ENCODE data around the gene DCAF11. TPM values are rescaled to one million over a fixed set of nuclear protein-coding genes. Genes with fewer than 3 reads are reported as not detected.

Gene DCAF11
- total and polyA plus RNA-seq, 2 of the 13 experiments (the other 11 are each of a cell fraction or from before 2014, with no cell fraction given), result 150 to 257 TPM

DNA sequence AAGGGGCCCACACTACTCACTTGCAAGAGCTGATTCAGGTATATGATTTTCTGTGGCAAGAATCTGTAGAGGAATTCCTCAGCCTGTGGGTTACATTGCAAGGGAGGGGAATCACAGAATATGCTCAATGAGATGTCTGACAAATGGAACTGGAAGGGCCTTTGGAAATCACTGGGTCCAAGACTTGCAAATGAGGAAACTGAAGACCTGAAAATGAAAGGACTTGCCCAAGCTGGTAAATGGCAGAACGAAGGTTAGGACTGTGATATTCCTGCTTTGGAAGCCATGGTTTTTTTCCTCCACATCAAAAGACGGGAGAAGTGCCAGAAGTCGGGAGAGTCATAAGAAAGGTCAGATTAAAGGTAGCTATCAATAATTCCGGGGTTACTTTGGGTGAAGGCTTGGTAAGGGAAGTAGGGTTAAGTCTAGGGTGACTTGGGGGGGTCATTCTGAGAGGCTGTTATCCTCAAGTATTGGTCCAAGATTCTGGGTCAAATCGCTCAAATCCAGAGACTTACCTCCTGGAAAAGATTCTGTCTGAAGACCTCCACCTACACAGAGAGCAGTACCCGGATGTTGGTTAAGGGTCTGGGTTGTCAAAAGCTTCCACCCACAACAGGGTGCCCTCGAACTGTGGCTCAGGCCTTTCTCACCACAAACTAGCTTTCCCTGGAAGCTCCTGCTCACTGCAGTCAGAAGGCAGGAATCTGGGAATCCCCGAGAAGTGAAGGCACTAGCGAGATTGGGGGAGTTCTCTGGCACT, 31.3 kb downstream of the DCAF11 start (continued):
- TF ChIP-seq, protein P1, sequence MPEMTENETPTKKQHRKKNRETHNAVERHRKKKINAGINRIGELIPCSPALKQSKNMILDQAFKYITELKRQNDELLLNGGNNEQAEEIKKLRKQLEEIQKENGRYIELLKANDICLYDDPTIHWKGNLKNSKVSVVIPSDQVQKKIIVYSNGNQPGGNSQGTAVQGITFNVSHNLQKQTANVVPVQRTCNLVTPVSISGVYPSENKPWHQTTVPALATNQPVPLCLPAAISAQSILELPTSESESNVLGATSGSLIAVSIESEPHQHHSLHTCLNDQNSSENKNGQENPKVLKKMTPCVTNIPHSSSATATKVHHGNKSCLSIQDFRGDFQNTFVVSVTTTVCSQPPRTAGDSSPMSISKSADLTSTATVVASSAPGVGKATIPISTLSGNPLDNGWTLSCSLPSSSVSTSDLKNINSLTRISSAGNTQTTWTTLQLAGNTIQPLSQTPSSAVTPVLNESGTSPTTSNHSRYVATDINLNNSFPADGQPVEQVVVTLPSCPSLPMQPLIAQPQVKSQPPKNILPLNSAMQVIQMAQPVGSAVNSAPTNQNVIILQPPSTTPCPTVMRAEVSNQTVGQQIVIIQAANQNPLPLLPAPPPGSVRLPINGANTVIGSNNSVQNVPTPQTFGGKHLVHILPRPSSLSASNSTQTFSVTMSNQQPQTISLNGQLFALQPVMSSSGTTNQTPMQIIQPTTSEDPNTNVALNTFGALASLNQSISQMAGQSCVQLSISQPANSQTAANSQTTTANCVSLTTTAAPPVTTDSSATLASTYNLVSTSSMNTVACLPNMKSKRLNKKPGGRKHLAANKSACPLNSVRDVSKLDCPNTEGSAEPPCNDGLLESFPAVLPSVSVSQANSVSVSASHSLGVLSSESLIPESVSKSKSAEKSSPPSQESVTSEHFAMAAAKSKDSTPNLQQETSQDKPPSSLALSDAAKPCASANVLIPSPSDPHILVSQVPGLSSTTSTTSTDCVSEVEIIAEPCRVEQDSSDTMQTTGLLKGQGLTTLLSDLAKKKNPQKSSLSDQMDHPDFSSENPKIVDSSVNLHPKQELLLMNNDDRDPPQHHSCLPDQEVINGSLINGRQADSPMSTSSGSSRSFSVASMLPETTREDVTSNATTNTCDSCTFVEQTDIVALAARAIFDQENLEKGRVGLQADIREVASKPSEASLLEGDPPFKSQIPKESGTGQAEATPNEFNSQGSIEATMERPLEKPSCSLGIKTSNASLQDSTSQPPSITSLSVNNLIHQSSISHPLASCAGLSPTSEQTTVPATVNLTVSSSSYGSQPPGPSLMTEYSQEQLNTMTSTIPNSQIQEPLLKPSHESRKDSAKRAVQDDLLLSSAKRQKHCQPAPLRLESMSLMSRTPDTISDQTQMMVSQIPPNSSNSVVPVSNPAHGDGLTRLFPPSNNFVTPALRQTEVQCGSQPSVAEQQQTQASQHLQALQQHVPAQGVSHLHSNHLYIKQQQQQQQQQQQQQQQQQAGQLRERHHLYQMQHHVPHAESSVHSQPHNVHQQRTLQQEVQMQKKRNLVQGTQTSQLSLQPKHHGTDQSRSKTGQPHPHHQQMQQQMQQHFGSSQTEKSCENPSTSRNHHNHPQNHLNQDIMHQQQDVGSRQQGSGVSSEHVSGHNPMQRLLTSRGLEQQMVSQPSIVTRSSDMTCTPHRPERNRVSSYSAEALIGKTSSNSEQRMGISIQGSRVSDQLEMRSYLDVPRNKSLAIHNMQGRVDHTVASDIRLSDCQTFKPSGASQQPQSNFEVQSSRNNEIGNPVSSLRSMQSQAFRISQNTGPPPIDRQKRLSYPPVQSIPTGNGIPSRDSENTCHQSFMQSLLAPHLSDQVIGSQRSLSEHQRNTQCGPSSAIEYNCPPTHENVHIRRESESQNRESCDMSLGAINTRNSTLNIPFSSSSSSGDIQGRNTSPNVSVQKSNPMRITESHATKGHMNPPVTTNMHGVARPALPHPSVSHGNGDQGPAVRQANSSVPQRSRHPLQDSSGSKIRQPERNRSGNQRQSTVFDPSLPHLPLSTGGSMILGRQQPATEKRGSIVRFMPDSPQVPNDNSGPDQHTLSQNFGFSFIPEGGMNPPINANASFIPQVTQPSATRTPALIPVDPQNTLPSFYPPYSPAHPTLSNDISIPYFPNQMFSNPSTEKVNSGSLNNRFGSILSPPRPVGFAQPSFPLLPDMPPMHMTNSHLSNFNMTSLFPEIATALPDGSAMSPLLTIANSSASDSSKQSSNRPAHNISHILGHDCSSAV (CRISPR knock-in tag; IDR thresholded peaks at IDR 0.05; ENCODE audit: borderline replicate concordance), result 0 out of 2 replicates have a peak, but pooled peaks have one; percentile 29
- TF ChIP-seq ARNTL (CRISPR knock-in tag; IDR thresholded peaks at IDR 0.05), result 0 out of 2 replicates have a peak, but pooled peaks have one; percentile 23
- no peak for TF ChIP-seq NCOA2 (CRISPR knock-in tag; IDR thresholded peaks at IDR 0.05)
- TF ChIP-seq, protein P2, sequence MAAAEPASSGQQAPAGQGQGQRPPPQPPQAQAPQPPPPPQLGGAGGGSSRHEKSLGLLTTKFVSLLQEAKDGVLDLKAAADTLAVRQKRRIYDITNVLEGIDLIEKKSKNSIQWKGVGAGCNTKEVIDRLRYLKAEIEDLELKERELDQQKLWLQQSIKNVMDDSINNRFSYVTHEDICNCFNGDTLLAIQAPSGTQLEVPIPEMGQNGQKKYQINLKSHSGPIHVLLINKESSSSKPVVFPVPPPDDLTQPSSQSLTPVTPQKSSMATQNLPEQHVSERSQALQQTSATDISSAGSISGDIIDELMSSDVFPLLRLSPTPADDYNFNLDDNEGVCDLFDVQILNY (CRISPR knock-in tag; conservative IDR thresholded peaks at IDR 0.05), result no peak
- TF ChIP-seq, protein P3, sequence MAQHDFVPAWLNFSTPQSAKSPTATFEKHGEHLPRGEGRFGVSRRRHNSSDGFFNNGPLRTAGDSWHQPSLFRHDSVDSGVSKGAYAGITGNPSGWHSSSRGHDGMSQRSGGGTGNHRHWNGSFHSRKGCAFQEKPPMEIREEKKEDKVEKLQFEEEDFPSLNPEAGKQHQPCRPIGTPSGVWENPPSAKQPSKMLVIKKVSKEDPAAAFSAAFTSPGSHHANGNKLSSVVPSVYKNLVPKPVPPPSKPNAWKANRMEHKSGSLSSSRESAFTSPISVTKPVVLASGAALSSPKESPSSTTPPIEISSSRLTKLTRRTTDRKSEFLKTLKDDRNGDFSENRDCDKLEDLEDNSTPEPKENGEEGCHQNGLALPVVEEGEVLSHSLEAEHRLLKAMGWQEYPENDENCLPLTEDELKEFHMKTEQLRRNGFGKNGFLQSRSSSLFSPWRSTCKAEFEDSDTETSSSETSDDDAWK (CRISPR knock-in tag; IDR thresholded peaks at IDR 0.05), result no peak
- 0 out of 2 replicates have a peak, but pooled peaks have one; percentile 5 for TF ChIP-seq GZF1 (CRISPR knock-in tag; IDR thresholded peaks at IDR 0.05)
- TF ChIP-seq, protein P4, sequence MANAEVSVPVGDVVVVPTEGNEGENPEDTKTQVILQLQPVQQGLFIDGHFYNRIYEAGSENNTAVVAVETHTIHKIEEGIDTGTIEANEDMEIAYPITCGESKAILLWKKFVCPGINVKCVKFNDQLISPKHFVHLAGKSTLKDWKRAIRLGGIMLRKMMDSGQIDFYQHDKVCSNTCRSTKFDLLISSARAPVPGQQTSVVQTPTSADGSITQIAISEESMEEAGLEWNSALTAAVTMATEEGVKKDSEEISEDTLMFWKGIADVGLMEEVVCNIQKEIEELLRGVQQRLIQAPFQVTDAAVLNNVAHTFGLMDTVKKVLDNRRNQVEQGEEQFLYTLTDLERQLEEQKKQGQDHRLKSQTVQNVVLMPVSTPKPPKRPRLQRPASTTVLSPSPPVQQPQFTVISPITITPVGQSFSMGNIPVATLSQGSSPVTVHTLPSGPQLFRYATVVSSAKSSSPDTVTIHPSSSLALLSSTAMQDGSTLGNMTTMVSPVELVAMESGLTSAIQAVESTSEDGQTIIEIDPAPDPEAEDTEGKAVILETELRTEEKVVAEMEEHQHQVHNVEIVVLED (CRISPR knock-in tag; IDR thresholded peaks at IDR 0.05; ENCODE audit: borderline replicate concordance), result 0 out of 2 replicates have a peak, but pooled peaks have one; percentile 53
- TF ChIP-seq RARG (CRISPR knock-in tag; IDR thresholded peaks at IDR 0.05; ENCODE audit: low read depth), result 0 out of 2 replicates have a peak, but pooled peaks have one; percentile 27
- no peak for TF ChIP-seq IRF2 (CRISPR knock-in tag; IDR thresholded peaks at IDR 0.05)
- TF ChIP-seq ZFP41 (CRISPR knock-in tag; IDR thresholded peaks at IDR 0.05; ENCODE audit: borderline replicate concordance), result peak; percentile 65; the same call in 1 of the 2 replicates
- TF ChIP-seq, protein P5, sequence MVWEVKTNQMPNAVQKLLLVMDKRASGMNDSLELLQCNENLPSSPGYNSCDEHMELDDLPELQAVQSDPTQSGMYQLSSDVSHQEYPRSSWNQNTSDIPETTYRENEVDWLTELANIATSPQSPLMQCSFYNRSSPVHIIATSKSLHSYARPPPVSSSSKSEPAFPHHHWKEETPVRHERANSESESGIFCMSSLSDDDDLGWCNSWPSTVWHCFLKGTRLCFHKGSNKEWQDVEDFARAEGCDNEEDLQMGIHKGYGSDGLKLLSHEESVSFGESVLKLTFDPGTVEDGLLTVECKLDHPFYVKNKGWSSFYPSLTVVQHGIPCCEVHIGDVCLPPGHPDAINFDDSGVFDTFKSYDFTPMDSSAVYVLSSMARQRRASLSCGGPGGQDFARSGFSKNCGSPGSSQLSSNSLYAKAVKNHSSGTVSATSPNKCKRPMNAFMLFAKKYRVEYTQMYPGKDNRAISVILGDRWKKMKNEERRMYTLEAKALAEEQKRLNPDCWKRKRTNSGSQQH (CRISPR knock-in tag; IDR thresholded peaks at IDR 0.05; ENCODE audit: low read depth), result no peak
- TF ChIP-seq, protein P6, sequence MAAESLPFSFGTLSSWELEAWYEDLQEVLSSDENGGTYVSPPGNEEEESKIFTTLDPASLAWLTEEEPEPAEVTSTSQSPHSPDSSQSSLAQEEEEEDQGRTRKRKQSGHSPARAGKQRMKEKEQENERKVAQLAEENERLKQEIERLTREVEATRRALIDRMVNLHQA (CRISPR knock-in tag; IDR thresholded peaks at IDR 0.05), result no peak
